ENCODE data around the gene TPGS1.

DNA sequence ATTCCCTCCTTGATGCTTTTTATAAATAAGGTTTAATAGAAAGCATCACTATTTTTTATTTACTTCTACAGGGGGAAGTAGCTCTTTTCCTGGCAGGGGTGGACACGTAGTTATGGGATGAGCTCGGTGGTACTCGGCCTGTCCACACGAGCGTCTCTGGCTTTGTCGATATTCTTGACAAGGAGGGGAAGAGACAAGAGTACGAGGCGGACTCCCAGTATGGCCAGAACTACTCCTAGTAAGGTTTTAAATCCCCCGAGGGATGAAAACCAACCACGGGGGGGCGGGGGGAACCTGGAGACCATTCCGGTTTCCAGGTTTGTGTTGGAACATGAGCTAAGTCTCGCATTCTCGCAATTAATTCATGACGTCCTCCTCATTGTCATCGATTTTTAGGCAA is 59.5 kb downstream of the TPGS1 start:
- TF ChIP-seq, protein P1, sequence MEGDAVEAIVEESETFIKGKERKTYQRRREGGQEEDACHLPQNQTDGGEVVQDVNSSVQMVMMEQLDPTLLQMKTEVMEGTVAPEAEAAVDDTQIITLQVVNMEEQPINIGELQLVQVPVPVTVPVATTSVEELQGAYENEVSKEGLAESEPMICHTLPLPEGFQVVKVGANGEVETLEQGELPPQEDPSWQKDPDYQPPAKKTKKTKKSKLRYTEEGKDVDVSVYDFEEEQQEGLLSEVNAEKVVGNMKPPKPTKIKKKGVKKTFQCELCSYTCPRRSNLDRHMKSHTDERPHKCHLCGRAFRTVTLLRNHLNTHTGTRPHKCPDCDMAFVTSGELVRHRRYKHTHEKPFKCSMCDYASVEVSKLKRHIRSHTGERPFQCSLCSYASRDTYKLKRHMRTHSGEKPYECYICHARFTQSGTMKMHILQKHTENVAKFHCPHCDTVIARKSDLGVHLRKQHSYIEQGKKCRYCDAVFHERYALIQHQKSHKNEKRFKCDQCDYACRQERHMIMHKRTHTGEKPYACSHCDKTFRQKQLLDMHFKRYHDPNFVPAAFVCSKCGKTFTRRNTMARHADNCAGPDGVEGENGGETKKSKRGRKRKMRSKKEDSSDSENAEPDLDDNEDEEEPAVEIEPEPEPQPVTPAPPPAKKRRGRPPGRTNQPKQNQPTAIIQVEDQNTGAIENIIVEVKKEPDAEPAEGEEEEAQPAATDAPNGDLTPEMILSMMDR (IDR thresholded peaks at IDR 0.05), result no peak
- TF ChIP-seq EZH2 (IDR thresholded peaks at IDR 0.05; ENCODE audit: borderline replicate concordance, insufficient read depth, low read depth, low read length, poor library complexity, severe bottlenecking), result no peak
